ENCODE data around the gene COLEC12.

COLEC12 gene

GRCh38 chr18:354003-354402 is 146.5 kb downstream of the COLEC12 start:
- no peak for DNase-seq (ENCODE audit: low read depth)
- no peak for TF ChIP-seq CTCF (IDR thresholded peaks at IDR 0.05; ENCODE audit: low read depth, low read length, missing control alignments)

GRCh38 chr18:352438-352837 is 148.1 kb downstream of the COLEC12 start:
- TF ChIP-seq CTCF (IDR thresholded peaks at IDR 0.05; ENCODE audit: low read depth, low read length, missing control alignments), result no peak
- DNase-seq (ENCODE audit: low read depth), result no peak
- H3K4me3 ChIP-seq (ENCODE audit: low read depth, low read length), result no peak overlapping the region

More at GRCh38 chr18:354003-354402, 146.5 kb downstream of the COLEC12 start:
- no peak overlapping the region for H3K4me3 ChIP-seq (ENCODE audit: low read depth, low read length)

- no peak for DNase-seq (ENCODE audit: low read depth)
- TF ChIP-seq CTCF (IDR thresholded peaks at IDR 0.05; ENCODE audit: low read depth, low read length, missing control alignments), result no peak
- H3K4me3 ChIP-seq (ENCODE audit: low read depth, low read length), result no peak overlapping the region
Measured at GRCh38 chr18:350953-351572, 149.4 kb downstream of the COLEC12 start.

- no peak for DNase-seq (ENCODE audit: low read depth)
- H3K4me3 ChIP-seq (ENCODE audit: low read depth, low read length), result no peak overlapping the region
- TF ChIP-seq CTCF (IDR thresholded peaks at IDR 0.05; ENCODE audit: low read depth, low read length, missing control alignments), result no peak
Measured at GRCh38 chr18:346600-346999, 153.9 kb downstream of the COLEC12 start.

- no peak for TF ChIP-seq CTCF (IDR thresholded peaks at IDR 0.05; ENCODE audit: low read depth, low read length, missing control alignments)
Measured at GRCh38 chr18:341102-341501, 159.4 kb downstream of the COLEC12 start.

GRCh38 chr18:340044-340443 is 160.5 kb downstream of the COLEC12 start:
- DNase-seq (ENCODE audit: low read depth), result no peak
- no peak for TF ChIP-seq CTCF (IDR thresholded peaks at IDR 0.05; ENCODE audit: low read depth, low read length, missing control alignments)
- H3K4me3 ChIP-seq (ENCODE audit: low read depth, low read length), result no peak overlapping the region

More at GRCh38 chr18:341102-341501, 159.4 kb downstream of the COLEC12 start:
- no peak overlapping the region for H3K4me3 ChIP-seq (ENCODE audit: low read depth, low read length)
- DNase-seq (ENCODE audit: low read depth), result no peak

GRCh38 chr18:339200-339599 is 161.3 kb downstream of the COLEC12 start:
- H3K4me3 ChIP-seq (ENCODE audit: low read depth, low read length), result no peak overlapping the region
- no peak for DNase-seq (ENCODE audit: low read depth)
- TF ChIP-seq CTCF (IDR thresholded peaks at IDR 0.05; ENCODE audit: low read depth, low read length, missing control alignments), result no peak

Measured in GM12864 (cell line).